Osteoblast (primary cell): ENCODE data around the gene ZBP1. TPM values are rescaled to one million over a fixed set of nuclear protein-coding genes. Genes with fewer than 3 reads are reported as not detected.
A peak's percentile ranks its signal among the peaks of the same experiment; 100 is the strongest.

Experiments used
- DNase-seq: peaks from one replicate; pipeline ENCODE4 v3.0.0; 2011; ENCODE audit warnings: low spot score, mixed read lengths; ENCODE audit not compliant: insufficient read length; ENCODE audit errors: missing footprints
- H2AFZ ChIP-seq: 2 replicates; pipeline ENCODE4 v1.6.0; 2011; ENCODE audit warnings: mild to moderate bottlenecking, low read length
- H3K27ac ChIP-seq: 2 replicates; pipeline ENCODE4 v1.5.1; 2011; ENCODE audit warnings: mild to moderate bottlenecking, low read depth, low read length, moderate library complexity
- H3K27me3 ChIP-seq: 2 replicates; pipeline ENCODE4 v1.6.0; 2012; ENCODE audit warnings: mild to moderate bottlenecking, control low read depth, inconsistent platforms, low read length, moderate library complexity; ENCODE audit not compliant: insufficient read depth
- H3K36me3 ChIP-seq: 2 replicates; pipeline ENCODE4 v1.5.1; 2011; ENCODE audit warnings: mild to moderate bottlenecking, low read length, control low read depth, moderate library complexity; ENCODE audit not compliant: insufficient read depth
- H3K4me1 ChIP-seq: 2 replicates; pipeline ENCODE4 v1.5.1; 2011; ENCODE audit warnings: mild to moderate bottlenecking, low read length, control low read depth, moderate library complexity; ENCODE audit not compliant: insufficient read depth
- H3K4me2 ChIP-seq: 2 replicates; pipeline ENCODE4 v1.6.0; 2011; ENCODE audit warnings: mild to moderate bottlenecking, low read length; ENCODE audit not compliant: insufficient read depth
- H3K4me3 ChIP-seq: fragments of 200-600 bp; sonication (generic); 3 replicates; pipeline ENCODE4 v1.5.1; 2012; ENCODE audit warnings: mild to moderate bottlenecking, low read length, inconsistent platforms; ENCODE audit not compliant: insufficient read depth
- H3K79me2 ChIP-seq: 2 replicates; pipeline ENCODE4 v1.6.0; 2012; ENCODE audit warnings: mild to moderate bottlenecking, low read length, control low read depth, inconsistent platforms; ENCODE audit not compliant: insufficient read depth
- H3K9me3 ChIP-seq: 2 replicates; pipeline ENCODE4 v1.5.1; 2011; ENCODE audit warnings: low read depth, low read length, control low read depth
- H4K20me1 ChIP-seq: 2 replicates; pipeline ENCODE4 v1.6.0; 2012; ENCODE audit warnings: mild to moderate bottlenecking, low read length, control low read depth; ENCODE audit not compliant: insufficient read depth
- total RNA-seq: library from RNA; depleted of rRNA; stranded (reverse); fragments of >200 nt; gene quantifications from 2 replicates; pipeline ENCODE4 v1.2.3, GENCODE V29; 2012
- TF ChIP-seq, protein P1 (sequence below): IDR thresholded peaks from 2 replicates; pipeline ENCODE4 v1.5.1; 2011; ENCODE audit warnings: mild to moderate bottlenecking, low read depth, low read length, moderate library complexity; ENCODE audit errors: extremely low read depth

ZBP1 gene
- total RNA-seq, 1 donor, result not detected

GRCh38 chr20:57667388-57667787, 47.2 kb upstream of the ZBP1 start:
- Histone ChIP-seq H2AFZ (no peak overlapping the region), H3K27ac (no peak overlapping the region), H3K27me3 (no peaks in the 10 kb centered on the region), H4K20me1 (peaks cover 50% of the 10 kb centered on the region), H3K4me2 (no peak overlapping the region), H3K9me3 (no peaks in the 10 kb centered on the region), H3K4me1 (no peaks in the 10 kb centered on the region), H3K36me3 (no peaks in the 10 kb centered on the region), H3K4me3 (no peak overlapping the region), H3K79me2 (peaks cover 14% of the 10 kb centered on the region)
- peak; percentile 60 for DNase-seq
- TF ChIP-seq, protein P1, sequence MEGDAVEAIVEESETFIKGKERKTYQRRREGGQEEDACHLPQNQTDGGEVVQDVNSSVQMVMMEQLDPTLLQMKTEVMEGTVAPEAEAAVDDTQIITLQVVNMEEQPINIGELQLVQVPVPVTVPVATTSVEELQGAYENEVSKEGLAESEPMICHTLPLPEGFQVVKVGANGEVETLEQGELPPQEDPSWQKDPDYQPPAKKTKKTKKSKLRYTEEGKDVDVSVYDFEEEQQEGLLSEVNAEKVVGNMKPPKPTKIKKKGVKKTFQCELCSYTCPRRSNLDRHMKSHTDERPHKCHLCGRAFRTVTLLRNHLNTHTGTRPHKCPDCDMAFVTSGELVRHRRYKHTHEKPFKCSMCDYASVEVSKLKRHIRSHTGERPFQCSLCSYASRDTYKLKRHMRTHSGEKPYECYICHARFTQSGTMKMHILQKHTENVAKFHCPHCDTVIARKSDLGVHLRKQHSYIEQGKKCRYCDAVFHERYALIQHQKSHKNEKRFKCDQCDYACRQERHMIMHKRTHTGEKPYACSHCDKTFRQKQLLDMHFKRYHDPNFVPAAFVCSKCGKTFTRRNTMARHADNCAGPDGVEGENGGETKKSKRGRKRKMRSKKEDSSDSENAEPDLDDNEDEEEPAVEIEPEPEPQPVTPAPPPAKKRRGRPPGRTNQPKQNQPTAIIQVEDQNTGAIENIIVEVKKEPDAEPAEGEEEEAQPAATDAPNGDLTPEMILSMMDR, result no peak

DNA sequence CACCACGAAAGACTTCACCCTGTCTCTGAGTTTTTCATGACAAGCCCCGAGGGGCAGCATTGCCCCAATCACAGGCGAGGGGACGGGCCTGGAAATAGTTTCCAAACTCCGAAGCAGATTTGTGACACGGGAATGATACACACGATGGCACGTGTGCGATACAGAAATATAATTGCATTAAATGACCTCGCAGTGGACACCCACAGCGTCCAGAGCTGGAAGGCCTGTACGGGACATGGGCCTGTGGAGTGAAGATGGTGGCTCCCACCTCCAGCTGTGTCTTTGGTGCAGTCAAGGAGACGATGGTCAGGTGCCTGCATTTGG, 46.6 kb upstream of the ZBP1 start:
- no peaks in the 10 kb centered on the region for H3K36me3 ChIP-seq
- H3K79me2 ChIP-seq, result peaks cover 12% of the 10 kb centered on the region
- H4K20me1 ChIP-seq, result peaks cover 52% of the 10 kb centered on the region

DNA sequence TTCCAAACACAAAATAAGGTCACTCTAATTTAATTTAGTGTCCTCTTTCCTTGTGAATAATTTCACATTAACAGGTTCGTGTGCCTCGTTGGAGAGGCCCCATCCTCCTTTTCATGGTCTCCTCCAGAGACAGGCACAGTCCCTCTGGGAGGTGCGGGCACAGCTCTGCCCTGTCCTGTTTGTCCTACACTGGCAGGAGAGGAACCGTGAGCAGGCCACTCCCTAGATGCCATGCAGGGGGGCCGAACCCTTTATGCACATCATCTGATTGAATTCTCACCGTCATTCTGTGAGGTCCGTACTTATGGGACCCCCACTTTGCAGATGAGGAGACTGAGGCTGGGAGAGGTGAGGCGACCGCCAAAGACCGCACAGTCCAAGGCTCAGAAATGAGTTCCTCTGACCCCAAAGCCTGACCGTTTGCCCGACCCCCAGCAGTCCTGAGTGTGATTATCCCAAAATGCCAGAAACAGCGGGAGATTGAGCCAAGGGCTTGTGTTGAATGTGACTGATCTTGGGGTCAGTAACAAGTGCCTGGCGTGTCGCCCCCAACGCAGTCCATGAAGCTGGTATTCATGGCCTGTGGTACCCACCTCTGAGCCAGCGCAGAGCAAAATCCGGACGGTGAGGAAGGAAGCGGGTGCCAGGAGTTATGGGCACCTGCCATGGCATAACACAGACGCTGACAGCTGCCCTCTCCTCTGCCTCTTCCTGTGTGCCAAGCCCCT, 46.0 kb upstream of the ZBP1 start:
- Histone ChIP-seq H3K4me2 (no peak overlapping the region), H2AFZ (no peak overlapping the region), H3K79me2 (peaks cover 11% of the 10 kb centered on the region), H3K27ac (no peak overlapping the region), H3K9me3 (no peaks in the 10 kb centered on the region), H3K36me3 (no peaks in the 10 kb centered on the region), H4K20me1 (peaks cover 51% of the 10 kb centered on the region), H3K27me3 (no peaks in the 10 kb centered on the region), H3K4me1 (no peaks in the 10 kb centered on the region), H3K4me3 (no peak overlapping the region)
- TF ChIP-seq, protein P1, result no peak
- DNase-seq, result peak; percentile 62

More for the DNA sequence above, 46.6 kb upstream of the ZBP1 start:
- Histone ChIP-seq H2AFZ (no peak overlapping the region), H3K9me3 (no peaks in the 10 kb centered on the region), H3K27ac (no peak overlapping the region), H3K4me1 (no peaks in the 10 kb centered on the region), H3K27me3 (no peaks in the 10 kb centered on the region), H3K4me3 (no peak overlapping the region), H3K4me2 (no peak overlapping the region)
- TF ChIP-seq, protein P1, result no peak
- DNase-seq, result peak; percentile 37

- H3K4me1 ChIP-seq, result no peaks in the 10 kb centered on the region
Measured at GRCh38 chr20:57665589-57665971, 45.4 kb upstream of the ZBP1 start.

More at GRCh38 chr20:57665589-57665971, 45.4 kb upstream of the ZBP1 start:
- Histone ChIP-seq H3K4me2 (no peak overlapping the region), H3K36me3 (no peaks in the 10 kb centered on the region), H2AFZ (no peak overlapping the region), H4K20me1 (peaks cover 49% of the 10 kb centered on the region), H3K79me2 (peaks cover 11% of the 10 kb centered on the region), H3K27me3 (no peaks in the 10 kb centered on the region), H3K9me3 (no peaks in the 10 kb centered on the region), H3K4me3 (no peak overlapping the region), H3K27ac (no peak overlapping the region)
- TF ChIP-seq, protein P1, result no peak
- DNase-seq, result peak; percentile 71
